ENCODE results near the gene MKRN1.
"Not testable (repeated sequence)": the region's sequence is repeated elsewhere in the genome, so short reads cannot be mapped to it uniquely, and the experiment has no call there.

MKRN1 gene

GRCh38 chr7:140433396-140433795 is 45.9 kb downstream of the MKRN1 start:
- no peak for FAIRE-seq

DNA sequence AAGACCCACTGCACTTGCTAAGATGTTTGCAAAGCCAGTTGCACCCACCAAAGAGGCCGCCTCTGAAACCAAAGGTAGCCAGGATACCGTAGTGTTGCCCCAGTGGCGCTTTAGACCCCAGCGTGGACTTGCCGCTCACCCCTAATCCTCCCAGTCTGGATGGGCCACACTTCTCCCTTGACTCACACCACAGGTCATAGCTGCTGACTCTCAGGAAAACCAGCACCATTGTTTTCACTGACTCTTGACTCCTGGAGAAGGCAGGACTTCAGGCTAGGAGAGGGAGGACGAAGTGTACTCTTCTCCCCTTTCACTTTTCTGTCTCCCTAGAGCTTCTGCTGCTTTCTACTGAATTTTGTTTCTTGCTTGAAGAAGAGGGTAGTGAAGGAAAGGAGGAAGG is 53.2 kb downstream of the MKRN1 start:
- no peak for FAIRE-seq

DNA sequence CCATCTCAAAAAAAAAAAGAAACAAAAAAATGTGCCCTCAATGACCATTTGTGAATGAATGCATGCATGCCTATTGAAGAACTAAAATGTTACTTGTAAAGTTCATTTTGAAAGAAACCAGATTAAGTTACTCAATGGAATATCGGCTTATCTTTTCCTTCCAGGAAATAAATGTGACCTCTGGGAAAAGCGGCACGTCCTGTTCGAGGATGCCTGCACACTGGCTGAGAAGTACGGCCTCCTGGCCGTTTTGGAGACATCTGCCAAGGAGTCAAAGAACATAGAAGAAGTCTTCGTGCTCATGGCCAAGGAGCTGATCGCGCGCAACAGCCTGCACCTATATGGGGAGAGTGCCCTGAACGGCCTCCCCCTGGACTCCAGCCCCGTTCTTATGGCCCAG is 53.6 kb downstream of the MKRN1 start:
- no peak for FAIRE-seq

- FAIRE-seq = no peak
These were observed 55.8 kb downstream of the MKRN1 start for GRCh38 chr7:140423501-140423900.

GRCh38 chr7:140421521-140421920 is 57.8 kb downstream of the MKRN1 start:
- no peak for FAIRE-seq

DNA sequence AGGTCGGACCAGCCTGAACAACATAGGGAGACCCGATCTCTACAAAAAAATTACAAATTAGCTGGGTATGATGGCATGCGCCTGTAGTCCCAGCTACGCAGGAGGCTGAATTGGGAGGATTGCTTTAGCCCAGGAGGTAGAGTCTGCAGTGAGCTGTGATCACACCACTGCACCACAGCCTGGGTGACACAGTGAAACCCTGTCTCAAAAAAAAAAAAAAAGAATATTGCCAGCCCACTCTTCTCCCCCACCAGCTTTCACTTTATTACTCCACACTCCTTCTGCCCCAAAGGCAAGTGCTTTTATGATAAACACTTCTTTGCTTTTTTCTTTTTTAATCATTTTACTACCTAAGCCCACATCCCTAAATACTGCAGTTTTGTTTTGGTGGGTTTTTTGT is 60.7 kb downstream of the MKRN1 start:
- no peak for FAIRE-seq

- FAIRE-seq = not testable (repeated sequence)
These were observed 61.2 kb downstream of the MKRN1 start for GRCh38 chr7:140418156-140418472.

GRCh38 chr7:140417456-140418155 is 61.7 kb downstream of the MKRN1 start:
- FAIRE-seq = no peak

- no peak for FAIRE-seq
These were observed 62.7 kb downstream of the MKRN1 start for GRCh38 chr7:140416560-140416959.

GRCh38 chr7:140415816-140416215 is 63.5 kb downstream of the MKRN1 start:
- not testable (repeated sequence) for FAIRE-seq

- no peak for FAIRE-seq
These were observed 63.9 kb downstream of the MKRN1 start for GRCh38 chr7:140415361-140415760.

DNA sequence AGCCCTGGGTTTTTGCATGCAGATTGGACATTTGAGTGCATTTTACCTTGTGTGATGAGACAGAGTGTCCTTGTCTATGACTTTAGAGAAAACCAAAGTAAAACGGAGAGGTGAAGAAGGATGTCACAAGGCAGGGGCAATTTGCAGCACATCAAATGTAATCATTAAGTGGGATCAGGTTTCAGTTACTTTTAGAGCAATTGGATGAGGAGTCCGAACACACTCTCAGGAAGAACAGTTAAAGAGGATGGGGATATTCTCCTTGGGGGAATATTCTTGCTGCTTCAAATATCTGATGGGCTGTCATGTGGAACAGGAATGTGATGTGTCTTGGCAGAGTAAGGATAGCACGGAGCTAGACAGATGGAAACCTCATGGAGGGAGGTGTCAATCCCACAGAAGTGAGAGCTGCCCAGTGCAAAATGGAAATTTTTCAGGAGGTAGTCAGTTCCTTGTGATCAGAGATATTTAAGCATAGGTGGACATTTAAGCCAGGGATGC is 74.7 kb downstream of the MKRN1 start:
- FAIRE-seq = no peak

DNA sequence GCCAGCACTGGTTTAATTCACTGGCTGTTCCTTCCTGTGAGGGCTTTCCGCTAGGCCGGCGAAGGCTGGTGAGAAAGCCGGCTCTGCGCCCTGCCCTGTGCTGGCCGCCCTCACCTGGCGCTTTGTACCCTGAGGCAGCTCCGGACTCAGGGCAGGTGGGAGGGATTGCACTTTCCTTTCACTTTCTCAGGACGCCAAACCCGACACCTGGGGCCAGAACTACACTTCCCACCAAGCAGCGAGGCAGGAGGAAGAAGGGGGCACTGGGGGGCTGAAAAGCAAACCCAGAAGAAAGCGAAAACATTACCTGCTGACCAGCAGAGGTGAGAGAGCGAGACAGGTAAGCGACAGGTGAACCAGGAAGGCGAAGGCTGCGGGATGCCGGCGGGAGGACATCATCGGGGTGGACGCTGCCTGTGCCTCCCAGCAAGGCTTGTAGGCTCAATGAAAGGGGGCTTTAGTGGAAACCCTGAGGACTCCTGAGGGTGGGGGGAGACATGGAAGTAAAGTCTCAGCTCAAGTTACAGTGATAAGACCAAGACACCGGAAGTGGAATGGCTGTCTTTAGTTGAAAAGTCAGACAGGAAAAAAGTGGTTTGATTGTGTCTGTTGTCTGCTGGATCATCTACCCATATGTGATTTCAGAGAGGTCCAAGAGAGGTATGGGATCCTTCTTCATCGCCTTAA is 75.3 kb downstream of the MKRN1 start, which contains the start of gene RAB19:
Gene RAB19 (plus strand): TSS at position 181 of the 687 bp plus-strand sequence. CDS start 3,589 bp downstream, outside the sequence.
- FAIRE-seq = no peak

All from A204.1 (cell line).